Mononuclear cell (primary cell): ENCODE results near the gene L3MBTL4. TPM values are rescaled to one million over a fixed set of nuclear protein-coding genes. Genes with fewer than 3 reads are reported as not detected.
"Not testable (repeated sequence)": the region's sequence is repeated elsewhere in the genome, so short reads cannot be mapped to it uniquely, and the experiment has no call there.

Experiments
- H3K27me3 ChIP-seq: 2 replicates; pipeline ENCODE4 v1.6.0; 2011; ENCODE audit warnings: low read length, control low read depth; ENCODE audit not compliant: insufficient read depth
- H3K4me1 ChIP-seq: 2 replicates; pipeline ENCODE4 v1.5.1; 2011; ENCODE audit warnings: mild to moderate bottlenecking, low read length, control low read depth; ENCODE audit not compliant: insufficient read depth
- H3K4me3 ChIP-seq: 2 replicates; pipeline ENCODE4 v1.5.1; 2011; ENCODE audit warnings: mild to moderate bottlenecking, low read length, moderate library complexity
- H3K9me3 ChIP-seq: 2 replicates; pipeline ENCODE4 v1.5.1; 2011; ENCODE audit warnings: low read depth, mild to moderate bottlenecking, control low read depth, low read length
- total RNA-seq: library from RNA; depleted of rRNA; stranded (reverse); fragments of >200 nt; gene quantifications from one replicate; pipeline ENCODE4 v1.2.3, GENCODE V29; 2012

The L3MBTL4 gene
- total RNA-seq, 1 donor: 3.0 TPM

DNA sequence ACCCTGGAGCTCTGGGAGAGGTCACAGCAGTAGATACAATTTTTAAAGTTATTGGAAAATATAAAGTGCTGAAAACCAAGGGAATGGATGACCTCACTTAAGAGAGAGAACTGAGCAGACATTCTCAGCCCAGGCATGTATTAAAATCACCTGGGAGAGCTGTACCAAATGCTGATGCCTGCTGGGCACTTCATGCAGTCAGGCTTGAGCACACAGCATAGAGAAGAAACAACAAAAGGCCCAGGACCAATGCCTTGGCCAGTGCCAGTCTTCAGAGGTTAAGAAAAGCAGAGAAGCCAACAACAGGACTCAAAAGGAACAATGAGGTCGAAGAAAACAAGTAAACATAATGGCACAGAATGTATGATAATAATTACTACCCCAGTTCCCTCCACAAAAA is 211.8 kb downstream of the L3MBTL4 start:
- Histone ChIP-seq H3K27me3 (no peaks in the 10 kb centered on the region), H3K4me1 (no peaks in the 10 kb centered on the region), H3K4me3 (no peak overlapping the region), H3K9me3 (no peaks in the 10 kb centered on the region)

DNA sequence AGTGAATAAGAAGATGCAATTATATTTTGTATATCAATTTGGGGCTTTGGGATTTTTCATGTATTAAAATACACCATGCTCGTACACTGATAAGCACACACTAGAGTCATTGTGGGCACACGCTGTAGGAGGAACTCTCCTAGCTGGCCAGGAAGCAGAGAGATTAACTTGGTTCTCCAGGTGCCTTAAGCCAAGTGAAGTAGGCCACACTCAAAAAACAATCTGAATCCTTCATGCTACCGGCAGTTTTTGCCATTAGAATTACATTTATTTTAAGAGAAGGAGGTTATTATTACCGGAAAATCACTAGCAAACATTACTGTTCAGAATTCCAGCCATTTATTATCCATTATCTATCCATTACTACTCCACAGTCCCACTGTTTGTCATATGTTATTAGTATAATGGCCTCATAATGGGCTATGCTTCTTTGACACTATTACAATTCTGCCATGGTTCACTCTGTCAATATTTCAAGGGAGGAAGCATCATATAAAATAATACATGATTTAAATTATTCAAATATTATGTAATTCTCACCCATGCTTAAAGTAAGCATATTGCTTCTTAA is 214.4 kb downstream of the L3MBTL4 start:
- Histone ChIP-seq H3K27me3 (no peaks in the 10 kb centered on the region), H3K4me3 (no peak overlapping the region), H3K9me3 (no peaks in the 10 kb centered on the region), H3K4me1 (no peaks in the 10 kb centered on the region)

DNA sequence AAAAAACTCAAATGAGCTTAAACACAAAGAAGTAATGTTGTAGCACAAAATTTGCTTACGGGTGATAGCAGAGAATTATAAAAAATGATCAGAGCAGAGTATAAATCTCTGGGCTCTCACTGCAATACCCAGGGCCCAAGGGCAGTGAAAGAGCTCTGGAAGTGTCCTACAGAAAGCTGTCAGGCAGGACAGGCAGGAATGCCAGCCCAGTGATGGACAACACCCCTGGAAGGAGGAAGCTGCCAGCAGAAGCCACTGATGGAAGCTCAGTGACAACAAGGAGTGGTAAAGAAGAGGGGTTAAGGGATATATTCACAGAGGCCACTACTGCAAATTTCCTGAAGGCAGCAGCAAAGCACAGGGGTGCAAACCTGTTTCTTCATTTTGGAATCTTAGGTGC is 214.9 kb downstream of the L3MBTL4 start:
- no peak overlapping the region for H3K4me3 ChIP-seq
- no peaks in the 10 kb centered on the region for H3K27me3 ChIP-seq
- H3K9me3 ChIP-seq: no peaks in the 10 kb centered on the region
- H3K4me1 ChIP-seq: no peaks in the 10 kb centered on the region

DNA sequence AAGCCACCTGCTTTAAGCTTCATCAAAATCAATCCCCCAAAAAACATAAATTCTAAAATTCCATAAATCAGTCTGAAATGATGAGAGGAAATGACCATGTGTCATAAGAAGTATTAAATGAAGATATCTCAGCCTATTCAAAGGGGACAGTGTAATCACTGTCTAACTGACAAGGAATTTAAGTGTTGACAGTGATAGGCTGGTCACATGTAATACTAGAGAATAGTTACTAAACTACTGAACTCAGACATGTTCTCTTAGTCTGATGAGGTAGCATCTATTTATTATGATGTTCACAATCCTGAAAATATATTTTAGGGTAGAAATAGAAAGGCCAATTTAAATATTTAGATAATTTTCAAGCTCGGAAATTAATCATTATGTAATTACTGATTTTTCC is 216.1 kb downstream of the L3MBTL4 start:
- no peak overlapping the region for H3K4me3 ChIP-seq
- no peaks in the 10 kb centered on the region for H3K27me3 ChIP-seq
- no peaks in the 10 kb centered on the region for H3K9me3 ChIP-seq
- H3K4me1 ChIP-seq: no peaks in the 10 kb centered on the region

DNA sequence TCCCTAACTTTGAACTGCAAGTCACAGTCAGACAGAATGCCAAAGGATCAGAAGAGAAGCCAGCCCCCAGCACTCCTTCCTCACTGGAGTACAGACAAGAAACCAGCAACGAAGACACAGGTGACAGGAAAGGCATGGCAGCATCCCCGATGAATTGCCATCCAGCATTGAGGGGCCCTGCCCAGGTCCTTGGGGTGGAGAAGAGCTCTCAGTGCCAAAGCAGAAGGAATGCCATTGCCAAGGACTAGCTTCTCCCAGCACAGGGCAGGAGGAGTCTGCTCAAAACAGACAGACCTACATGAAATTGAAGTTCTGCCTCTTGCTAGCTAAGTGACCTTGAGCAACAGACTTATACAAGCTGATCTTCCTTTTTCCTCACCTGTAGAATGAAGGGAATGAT is 220.1 kb downstream of the L3MBTL4 start:
- Histone ChIP-seq H3K4me3 (no peak overlapping the region), H3K27me3 (no peaks in the 10 kb centered on the region), H3K4me1 (no peaks in the 10 kb centered on the region), H3K9me3 (peaks cover 3% of the 10 kb centered on the region)

DNA sequence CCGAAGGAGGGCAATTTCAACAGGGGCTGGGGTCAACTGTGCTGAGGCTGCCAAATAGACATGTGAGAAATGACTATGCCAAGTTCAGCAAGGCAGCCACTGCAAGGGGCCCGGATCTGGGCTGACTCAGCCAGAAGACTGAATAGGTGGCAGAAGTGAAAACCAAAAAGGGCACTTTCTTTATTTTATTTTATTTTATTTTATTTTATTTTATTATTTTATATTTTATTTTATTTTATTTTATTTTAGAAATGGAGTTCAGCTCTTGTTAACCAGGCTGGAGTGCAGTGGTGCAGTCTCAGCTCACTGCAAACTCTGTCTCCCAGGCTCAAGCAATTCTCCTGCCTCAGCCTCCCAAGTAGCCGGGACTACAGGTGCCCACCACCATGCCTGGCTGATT is 228.9 kb downstream of the L3MBTL4 start:
- H3K4me3 ChIP-seq, H3K4me1 ChIP-seq, H3K27me3 ChIP-seq: not testable (repeated sequence)
- peaks cover 11% of the 10 kb centered on the region for H3K9me3 ChIP-seq

DNA sequence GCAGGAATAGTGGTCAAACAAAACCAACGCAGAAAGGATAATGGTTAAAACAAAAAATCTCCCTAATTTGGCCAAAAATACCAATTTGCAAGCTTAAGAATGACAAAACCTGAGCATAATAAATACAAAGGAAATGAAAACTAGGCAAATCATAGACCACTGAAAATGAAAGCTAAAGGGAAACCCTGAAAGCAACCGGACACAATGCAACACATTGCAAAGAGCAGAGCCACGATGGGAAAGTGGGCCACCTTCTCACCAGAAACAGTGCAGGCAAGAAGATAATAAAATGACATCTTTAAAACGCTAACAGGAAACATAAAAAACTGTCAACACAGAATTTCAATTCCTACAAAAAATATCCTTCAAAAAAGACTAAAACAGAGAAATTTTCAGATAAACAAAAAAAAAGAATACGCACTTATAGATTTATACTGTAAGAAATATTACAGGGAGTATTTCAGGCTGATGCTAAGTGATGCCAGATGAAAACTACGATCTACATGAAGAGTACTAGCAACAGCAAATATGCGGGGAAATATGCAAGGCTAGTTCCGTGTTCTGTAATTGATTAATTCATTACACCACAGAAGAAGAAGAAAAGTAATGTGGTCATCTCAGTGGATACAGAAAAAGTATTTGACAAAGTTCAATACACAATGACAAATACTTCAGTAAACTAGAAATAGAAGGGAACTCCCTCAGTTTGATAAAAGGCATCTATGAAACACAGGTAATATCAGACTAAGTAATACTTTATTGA is 239.5 kb downstream of the L3MBTL4 start:
- H3K9me3 ChIP-seq: no peaks in the 10 kb centered on the region
- no peaks in the 10 kb centered on the region for H3K27me3 ChIP-seq
- H3K4me3 ChIP-seq: no peak overlapping the region
- no peaks in the 10 kb centered on the region for H3K4me1 ChIP-seq

DNA sequence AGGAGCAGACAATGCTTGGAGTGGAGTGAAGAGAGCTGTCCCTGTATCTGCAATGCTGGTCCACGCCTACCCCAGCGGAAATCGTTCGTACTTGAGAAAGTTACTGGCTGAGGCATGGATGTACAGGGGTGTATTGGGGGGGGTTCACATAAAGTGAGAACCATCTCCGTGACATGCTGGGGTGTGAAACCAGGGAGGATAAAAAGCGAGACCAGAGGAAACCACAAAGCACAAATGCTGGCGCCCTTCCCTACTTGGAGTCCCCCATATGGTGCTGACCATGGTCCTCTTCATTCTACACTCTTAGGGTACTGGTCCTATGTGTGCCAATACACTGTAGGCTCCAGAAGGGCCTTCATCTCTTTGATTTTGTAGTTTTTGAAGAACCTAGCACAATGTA is 244.1 kb downstream of the L3MBTL4 start:
- Histone ChIP-seq H3K27me3 (no peaks in the 10 kb centered on the region), H3K4me1 (no peaks in the 10 kb centered on the region), H3K9me3 (no peaks in the 10 kb centered on the region), H3K4me3 (no peak overlapping the region)

DNA sequence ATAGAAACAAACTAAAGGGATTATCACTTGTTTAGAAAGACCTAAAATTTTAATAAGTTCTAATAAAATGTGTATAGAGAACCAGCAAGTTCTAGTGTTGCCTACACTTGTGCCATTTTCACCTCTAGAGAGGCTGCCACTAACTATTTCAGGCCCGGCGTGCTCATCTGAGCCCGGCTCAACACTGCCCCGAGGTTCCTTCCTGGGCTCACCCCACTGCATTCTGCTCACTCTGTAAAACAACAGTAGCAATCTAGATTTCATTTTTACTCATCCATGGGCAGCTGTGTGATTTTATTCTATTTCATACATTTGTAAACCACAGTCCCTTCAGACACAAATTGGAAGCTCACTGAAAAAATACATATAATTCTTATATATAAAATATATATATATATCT is 253.2 kb downstream of the L3MBTL4 start:
- Histone ChIP-seq H3K4me3 (no peak overlapping the region), H3K4me1 (no peaks in the 10 kb centered on the region), H3K9me3 (no peaks in the 10 kb centered on the region), H3K27me3 (no peaks in the 10 kb centered on the region)

DNA sequence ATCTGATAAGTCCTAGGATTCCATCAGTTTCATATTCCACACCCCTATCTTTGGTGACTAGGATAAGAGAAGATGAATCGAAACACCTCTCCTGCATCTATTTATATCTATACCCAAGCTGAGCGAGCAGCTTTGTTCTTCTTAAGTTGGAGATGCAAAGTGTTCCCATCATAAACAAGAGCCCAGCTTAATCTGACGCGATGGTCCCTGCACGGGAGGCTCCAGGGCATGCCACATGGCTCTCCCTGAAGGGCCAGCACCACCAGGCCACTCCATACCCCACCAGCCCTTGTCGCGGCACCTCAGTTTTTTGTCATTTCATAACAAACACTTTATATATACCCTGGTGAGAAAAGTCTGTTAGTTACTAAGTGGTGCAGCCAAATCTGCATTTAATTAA is 255.3 kb downstream of the L3MBTL4 start:
- H3K27me3 ChIP-seq: no peaks in the 10 kb centered on the region
- no peaks in the 10 kb centered on the region for H3K4me1 ChIP-seq
- H3K9me3 ChIP-seq: no peaks in the 10 kb centered on the region
- no peak overlapping the region for H3K4me3 ChIP-seq

DNA sequence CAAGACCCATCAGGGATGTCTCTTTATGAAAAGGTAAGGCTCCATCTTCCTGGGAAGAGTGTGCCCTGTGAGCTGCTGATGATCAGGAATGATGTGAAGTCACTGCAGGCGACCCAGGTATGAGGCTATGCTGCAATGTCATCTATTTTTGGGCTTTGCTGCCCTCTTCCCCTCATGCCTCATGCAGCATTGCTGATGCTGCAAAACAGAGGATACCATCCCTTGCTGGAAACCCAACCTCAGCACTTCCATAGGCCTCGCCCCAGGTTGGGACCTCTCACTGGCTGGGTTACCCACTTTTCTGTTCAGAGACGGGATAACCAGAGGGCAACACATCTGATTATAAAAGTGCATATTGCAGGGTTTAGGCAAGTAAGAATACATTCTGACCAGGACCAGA is 255.8 kb downstream of the L3MBTL4 start:
- H3K4me3 ChIP-seq: no peak overlapping the region
- H3K27me3 ChIP-seq: no peaks in the 10 kb centered on the region

DNA sequence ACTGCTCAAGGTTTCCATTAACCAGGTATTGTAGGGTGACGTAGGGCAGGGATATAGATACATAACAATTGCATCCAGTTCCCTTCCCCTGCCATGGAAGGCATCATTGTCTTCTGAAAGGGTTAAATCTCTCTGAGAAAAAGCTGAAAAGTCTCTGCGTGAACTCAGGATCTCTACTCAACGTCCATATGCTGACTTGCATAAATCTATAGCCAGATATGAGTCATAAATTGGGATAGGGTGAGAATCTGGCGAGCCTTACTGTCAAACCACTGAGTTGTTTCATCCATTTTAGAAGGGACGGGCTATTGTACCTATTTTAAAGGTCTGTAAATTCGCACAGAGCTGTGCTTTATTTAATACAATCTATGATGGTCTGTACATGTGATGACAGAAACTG is 258.3 kb downstream of the L3MBTL4 start:
- Histone ChIP-seq H3K4me1 (no peaks in the 10 kb centered on the region), H3K27me3 (no peaks in the 10 kb centered on the region), H3K4me3 (no peak overlapping the region), H3K9me3 (no peaks in the 10 kb centered on the region)

More for the DNA sequence above, 255.8 kb downstream of the L3MBTL4 start:
- Histone ChIP-seq H3K4me1 (no peaks in the 10 kb centered on the region), H3K9me3 (no peaks in the 10 kb centered on the region)

DNA sequence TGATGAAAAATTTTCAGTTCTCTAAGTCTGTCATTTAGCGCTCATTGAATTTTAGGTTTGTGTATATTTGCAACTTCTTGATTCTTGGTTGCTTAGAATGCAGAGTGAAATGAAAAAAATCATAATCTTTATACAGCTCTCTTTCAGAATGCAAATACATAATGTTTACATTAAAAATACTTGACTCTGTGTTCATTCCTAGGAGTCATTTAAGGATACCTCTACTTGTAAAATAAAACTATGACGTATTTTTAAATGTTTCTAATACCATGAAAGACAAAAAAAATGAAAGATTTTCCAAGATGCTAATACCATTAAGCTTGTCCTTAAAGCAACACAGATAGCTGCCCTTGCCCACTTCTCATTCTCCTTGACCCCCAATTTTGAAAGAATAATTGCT is 259.0 kb downstream of the L3MBTL4 start:
- no peaks in the 10 kb centered on the region for H3K9me3 ChIP-seq
- H3K4me1 ChIP-seq: no peaks in the 10 kb centered on the region
- no peaks in the 10 kb centered on the region for H3K27me3 ChIP-seq
- H3K4me3 ChIP-seq: no peak overlapping the region

DNA sequence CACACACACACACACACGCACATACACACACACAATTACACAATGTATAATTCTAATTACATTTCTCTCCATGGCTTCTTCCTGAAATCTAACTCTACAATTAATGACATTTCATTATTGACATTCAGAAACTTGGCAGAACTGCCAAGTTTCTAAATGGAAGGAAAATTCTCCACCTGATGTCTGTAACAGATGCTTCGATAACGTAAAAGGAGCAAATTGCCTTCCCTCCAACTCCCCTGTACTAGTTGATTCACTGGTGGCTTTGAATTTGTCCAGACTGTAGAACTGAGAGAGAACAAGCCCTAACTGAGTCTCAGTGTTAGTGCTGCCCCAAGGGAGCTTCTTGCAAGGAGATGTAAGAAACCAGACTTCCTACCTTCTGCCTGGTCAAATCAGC is 264.3 kb downstream of the L3MBTL4 start:
- H3K4me1 ChIP-seq: no peaks in the 10 kb centered on the region
- H3K4me3 ChIP-seq: no peak overlapping the region
- no peaks in the 10 kb centered on the region for H3K27me3 ChIP-seq

DNA sequence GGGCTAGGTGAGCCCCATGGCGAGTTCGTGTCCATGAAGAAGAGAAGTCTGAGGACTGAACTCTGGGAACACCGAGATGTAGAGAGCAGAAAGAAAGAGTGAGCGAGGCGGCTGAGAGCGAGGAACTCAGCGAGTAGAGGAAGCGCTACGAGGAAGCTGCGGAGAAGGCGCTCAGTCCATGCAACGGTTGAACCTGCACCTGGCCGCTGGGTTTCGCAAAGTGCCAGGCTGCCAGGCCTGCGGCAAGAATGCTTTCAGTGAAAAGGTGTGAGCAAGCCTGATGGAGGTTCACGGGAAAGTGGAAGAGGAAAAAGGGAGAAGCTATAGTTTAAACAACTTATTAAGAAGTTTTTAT is 268.4 kb downstream of the L3MBTL4 start:
- Histone ChIP-seq H3K27me3 (no peaks in the 10 kb centered on the region), H3K4me1 (no peaks in the 10 kb centered on the region), H3K9me3 (no peaks in the 10 kb centered on the region), H3K4me3 (no peak overlapping the region)

More for the DNA sequence above, 264.3 kb downstream of the L3MBTL4 start:
- no peaks in the 10 kb centered on the region for H3K9me3 ChIP-seq

DNA sequence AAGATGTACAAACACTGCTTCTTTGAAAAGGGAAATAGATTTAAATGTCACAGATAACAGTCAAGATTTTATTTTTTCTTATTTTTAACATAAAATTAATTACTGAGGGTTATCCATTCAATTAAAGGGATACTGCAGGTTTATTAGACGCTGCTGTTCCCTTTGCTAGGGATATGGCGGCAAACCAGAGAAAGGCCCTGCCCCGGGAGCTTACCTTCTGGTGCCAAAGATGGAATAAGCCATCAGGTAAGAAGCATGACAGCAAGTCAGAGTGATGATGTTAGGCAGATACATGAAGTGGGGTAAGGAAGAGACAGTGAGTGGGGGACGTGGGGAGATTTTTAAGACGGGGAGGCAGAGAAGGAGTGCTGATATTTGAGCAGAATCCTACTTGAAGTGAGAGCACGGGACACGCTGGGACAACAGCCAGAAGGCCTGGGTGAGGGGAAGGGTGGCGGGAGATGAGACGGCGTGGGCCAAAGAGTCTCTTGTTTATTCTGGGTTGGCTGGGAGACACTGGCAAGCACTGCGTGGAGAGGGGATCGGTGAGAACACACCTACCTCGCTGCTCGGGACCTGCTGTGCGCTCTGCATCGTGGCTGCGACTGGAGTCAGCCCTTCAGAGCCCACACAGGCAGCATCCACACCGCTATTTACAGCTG is 268.9 kb downstream of the L3MBTL4 start:
- H3K9me3 ChIP-seq: no peaks in the 10 kb centered on the region
- H3K4me1 ChIP-seq: no peaks in the 10 kb centered on the region
- H3K4me3 ChIP-seq: no peak overlapping the region
- no peaks in the 10 kb centered on the region for H3K27me3 ChIP-seq
